ENCODE data around the gene RAB36. TPM values are rescaled to one million over a fixed set of nuclear protein-coding genes. Genes with fewer than 3 reads are reported as not detected.

The RAB36 gene
- total RNA-seq, 2 experiments from 2014 or later: 0.41 to 3.0 TPM

DNA sequence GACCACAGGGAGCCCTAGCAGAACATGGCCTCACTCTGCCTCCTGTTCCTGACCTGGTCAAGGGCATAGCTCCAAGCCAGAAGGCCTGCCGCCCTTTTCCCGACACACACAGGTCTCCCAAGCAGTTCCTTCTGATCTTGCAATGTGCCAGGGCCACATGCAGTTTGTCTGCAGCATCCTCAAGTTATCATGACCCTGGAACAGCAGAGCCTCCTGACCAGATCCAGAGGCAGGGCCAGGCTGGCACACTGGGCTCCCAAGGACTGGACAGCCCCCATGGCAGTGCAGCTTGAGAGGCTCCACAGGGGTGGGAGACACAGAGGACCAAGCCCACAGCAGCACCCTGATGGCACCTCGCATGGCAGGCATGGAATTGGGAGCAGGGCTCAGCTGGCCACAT, 43.8 kb upstream of the RAB36 start:
- Histone ChIP-seq H3K9me3 (ENCODE audit: low read length) (no peaks in the 10 kb centered on the region), H3K4me3 (ENCODE audit: low read depth, low read length, poor library complexity, severe bottlenecking) (no peak overlapping the region), H3K4me1 (ENCODE audit: insufficient read depth, low read length, poor library complexity, severe bottlenecking) (no peaks in the 10 kb centered on the region), H3K79me2 (ENCODE audit: insufficient read depth, low read depth, low read length) (no peaks in the 10 kb centered on the region), H3K36me3 (ENCODE audit: insufficient read depth, low read length) (peaks cover 31% of the 10 kb centered on the region; the same call in 1 of the 2 replicates), H3K9me2 (ENCODE audit: insufficient read depth, low read length) (no peaks in the 10 kb centered on the region), H2AFZ (ENCODE audit: low read length) (no peak overlapping the region), H3K27ac (ENCODE audit: low read depth, low read length, poor library complexity, severe bottlenecking) (no peak overlapping the region), H4K20me1 (ENCODE audit: insufficient read depth, low read length) (no peaks in the 10 kb centered on the region), H3K4me2 (ENCODE audit: low read length) (no peak overlapping the region)
- intact Hi-C loops (cut with micrococcal nuclease; ENCODE audit: unreplicated experiment): no loop called here
- CTCF ChIA-PET (ENCODE audit: unreplicated experiment): no interaction called here
- no peak for TF ChIP-seq EZH2phosphoT487 (IDR thresholded peaks at IDR 0.05; ENCODE audit: borderline replicate concordance, low read depth, low read length)
- TF ChIP-seq, protein P1, sequence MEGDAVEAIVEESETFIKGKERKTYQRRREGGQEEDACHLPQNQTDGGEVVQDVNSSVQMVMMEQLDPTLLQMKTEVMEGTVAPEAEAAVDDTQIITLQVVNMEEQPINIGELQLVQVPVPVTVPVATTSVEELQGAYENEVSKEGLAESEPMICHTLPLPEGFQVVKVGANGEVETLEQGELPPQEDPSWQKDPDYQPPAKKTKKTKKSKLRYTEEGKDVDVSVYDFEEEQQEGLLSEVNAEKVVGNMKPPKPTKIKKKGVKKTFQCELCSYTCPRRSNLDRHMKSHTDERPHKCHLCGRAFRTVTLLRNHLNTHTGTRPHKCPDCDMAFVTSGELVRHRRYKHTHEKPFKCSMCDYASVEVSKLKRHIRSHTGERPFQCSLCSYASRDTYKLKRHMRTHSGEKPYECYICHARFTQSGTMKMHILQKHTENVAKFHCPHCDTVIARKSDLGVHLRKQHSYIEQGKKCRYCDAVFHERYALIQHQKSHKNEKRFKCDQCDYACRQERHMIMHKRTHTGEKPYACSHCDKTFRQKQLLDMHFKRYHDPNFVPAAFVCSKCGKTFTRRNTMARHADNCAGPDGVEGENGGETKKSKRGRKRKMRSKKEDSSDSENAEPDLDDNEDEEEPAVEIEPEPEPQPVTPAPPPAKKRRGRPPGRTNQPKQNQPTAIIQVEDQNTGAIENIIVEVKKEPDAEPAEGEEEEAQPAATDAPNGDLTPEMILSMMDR (conservative IDR thresholded peaks at IDR 0.05; ENCODE audit: low read length): no peak
- POLR2A ChIA-PET: interaction anchor here (0.6 kb wide), 1 partner anchor 1495 kb away, joined by 4 read pairs; no protein-coding TSS in a partner anchor
- no peak for DNase-seq (ENCODE audit: low spot score)
- no TSS peak for BruUV-seq (replicated peaks)

DNA sequence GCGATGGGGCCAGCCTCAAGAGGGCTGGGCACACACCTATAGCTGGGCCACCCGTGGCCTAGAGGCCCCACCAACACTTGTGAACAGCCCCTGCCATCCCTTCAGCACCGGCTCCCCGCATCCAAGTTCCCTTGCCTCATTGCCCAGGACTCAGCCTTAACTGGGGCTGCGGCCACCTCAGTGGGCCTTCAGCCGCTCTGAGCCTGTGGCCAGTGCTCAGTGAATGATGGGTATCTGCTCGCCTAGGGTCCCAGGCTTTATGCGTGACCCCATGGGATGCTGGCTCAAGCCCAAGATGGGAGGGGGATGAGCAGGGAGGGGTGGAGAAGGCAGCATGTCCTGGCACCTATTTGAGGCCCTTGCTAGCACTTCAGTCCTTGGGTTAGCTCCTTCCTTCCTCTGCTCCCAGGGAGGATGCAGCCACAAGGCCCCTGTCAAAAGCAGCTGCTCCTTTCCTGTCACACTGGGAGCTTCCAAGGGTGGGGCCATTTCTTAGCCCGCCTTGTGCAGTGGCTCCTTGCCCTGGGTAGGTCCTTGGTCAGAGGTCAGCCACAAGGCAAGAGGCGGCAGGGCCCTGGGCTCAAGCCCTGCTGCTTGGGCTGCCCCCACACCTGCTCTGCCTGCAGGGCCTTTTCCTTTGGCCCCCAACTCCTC, 43.1 kb upstream of the RAB36 start:
- Histone ChIP-seq H3K9me2 (ENCODE audit: insufficient read depth, low read length) (no peaks in the 10 kb centered on the region), H3K79me2 (ENCODE audit: insufficient read depth, low read depth, low read length) (no peaks in the 10 kb centered on the region), H3K36me3 (ENCODE audit: insufficient read depth, low read length) (peaks cover 27% of the 10 kb centered on the region; the same call in 1 of the 2 replicates), H3K9me3 (ENCODE audit: low read length) (no peaks in the 10 kb centered on the region), H3K4me3 (ENCODE audit: low read depth, low read length, poor library complexity, severe bottlenecking) (no peak overlapping the region), H3K4me1 (ENCODE audit: insufficient read depth, low read length, poor library complexity, severe bottlenecking) (no peaks in the 10 kb centered on the region), H4K20me1 (ENCODE audit: insufficient read depth, low read length) (no peaks in the 10 kb centered on the region), H3K4me2 (ENCODE audit: low read length) (no peak overlapping the region), H3K27ac (ENCODE audit: low read depth, low read length, poor library complexity, severe bottlenecking) (no peak overlapping the region), H2AFZ (ENCODE audit: low read length) (no peak overlapping the region)
- intact Hi-C loops (cut with micrococcal nuclease; ENCODE audit: unreplicated experiment): no loop called here
- no peak for DNase-seq (ENCODE audit: low spot score)
- no peak for TF ChIP-seq EZH2phosphoT487 (IDR thresholded peaks at IDR 0.05; ENCODE audit: borderline replicate concordance, low read depth, low read length)
- TF ChIP-seq, protein P1 (conservative IDR thresholded peaks at IDR 0.05; ENCODE audit: low read length): no peak
- no TSS peak for BruUV-seq (replicated peaks)
- CTCF ChIA-PET (ENCODE audit: unreplicated experiment): no interaction called here
- POLR2A ChIA-PET: interaction anchor here (0.6 kb wide), 1 partner anchor 1495 kb away, joined by 4 read pairs; no protein-coding TSS in a partner anchor

DNA sequence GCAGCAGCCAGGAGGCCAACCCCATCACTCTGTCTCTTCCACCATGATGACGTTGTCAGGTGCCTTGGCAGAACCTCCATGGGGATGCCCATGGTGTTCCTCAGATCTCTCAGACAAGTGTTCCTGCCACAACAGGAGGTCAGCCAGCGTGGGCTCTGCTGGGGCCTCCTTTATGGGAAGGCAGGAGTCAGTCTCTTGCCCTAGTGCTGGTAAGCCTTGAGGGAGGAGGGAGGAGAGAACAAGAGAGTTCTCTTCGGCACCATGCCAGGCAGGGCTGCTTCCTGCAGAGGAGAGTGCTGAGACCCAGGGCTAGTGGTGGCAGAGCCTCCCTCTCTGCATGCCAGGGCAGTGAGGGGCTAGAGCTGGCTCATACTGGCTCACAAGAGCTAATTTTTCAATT, 42.5 kb upstream of the RAB36 start:
- Histone ChIP-seq H4K20me1 (ENCODE audit: insufficient read depth, low read length) (no peaks in the 10 kb centered on the region), H3K79me2 (ENCODE audit: insufficient read depth, low read depth, low read length) (no peaks in the 10 kb centered on the region), H3K36me3 (ENCODE audit: insufficient read depth, low read length) (peaks cover 27% of the 10 kb centered on the region; the same call in 1 of the 2 replicates), H3K9me2 (ENCODE audit: insufficient read depth, low read length) (no peaks in the 10 kb centered on the region), H2AFZ (ENCODE audit: low read length) (no peak overlapping the region), H3K27ac (ENCODE audit: low read depth, low read length, poor library complexity, severe bottlenecking) (no peak overlapping the region), H3K4me2 (ENCODE audit: low read length) (no peak overlapping the region), H3K4me1 (ENCODE audit: insufficient read depth, low read length, poor library complexity, severe bottlenecking) (no peaks in the 10 kb centered on the region), H3K9me3 (ENCODE audit: low read length) (no peaks in the 10 kb centered on the region), H3K4me3 (ENCODE audit: low read depth, low read length, poor library complexity, severe bottlenecking) (no peak overlapping the region)
- intact Hi-C loops (cut with micrococcal nuclease; ENCODE audit: unreplicated experiment): no loop called here
- CTCF ChIA-PET (ENCODE audit: unreplicated experiment): no interaction called here
- TF ChIP-seq, protein P1 (conservative IDR thresholded peaks at IDR 0.05; ENCODE audit: low read length): no peak
- TF ChIP-seq EZH2phosphoT487 (IDR thresholded peaks at IDR 0.05; ENCODE audit: borderline replicate concordance, low read depth, low read length): no peak
- no TSS peak for BruUV-seq (replicated peaks)
- DNase-seq (ENCODE audit: low spot score): no peak
- POLR2A ChIA-PET: interaction anchor here (0.6 kb wide), 1 partner anchor 114 kb away, joined by 3 read pairs; no protein-coding TSS in a partner anchor
